Omental fat pad (tissue), 4 donors: ENCODE measurements around the gene ANKH. TPM values are rescaled to one million over a fixed set of nuclear protein-coding genes. Genes with fewer than 3 reads are reported as not detected.

ENCODE experiments used
- ATAC-seq: fragments of 150-250 bp; one replicate; pipeline ENCODE4 v1.9.1; 2016; ENCODE audit warnings: mild to moderate bottlenecking, moderate library complexity; ENCODE audit not compliant: low FRiP score
- DNase-seq: peaks from one replicate; pipeline ENCODE4 v3.0.0-alpha.2; 2019; ENCODE audit warnings: low spot score
- CTCF ChIP-seq, 3 donors: fragments of 450-650 bp; IDR thresholded peaks; one replicate each; pipeline ENCODE4 v1.5.1; 2016 to 2017; ENCODE audit warnings: antibody characterized with exemption in 3 of 3, mild to moderate bottlenecking in 3 of 3, moderate library complexity in 2 of 3
- small RNA-seq: library from RNA; depleted of rRNA; stranded (forward); fragments of <200 nt; gene quantifications from one replicate; pipeline ENCODE3, GENCODE V24; 2016
- total RNA-seq, 4 donors: library from RNA; depleted of rRNA; stranded (reverse); fragments of >200 nt; gene quantifications; one replicate each; pipeline ENCODE4 v1.1.0, GENCODE V29; 2016

Gene ANKH
- total RNA-seq, 4 donors from 2014 or later, result 37.4 to 74.3 (median 39.2) TPM

GRCh38 chr5:14663734-14664269 is 207.8 kb downstream of the ANKH start:
- DNase-seq (no peak), ATAC-seq (peak; percentile 28)
- TF ChIP-seq CTCF (IDR thresholded peaks at IDR 0.05), result no peak

GRCh38 chr5:14662721-14663260 is 208.8 kb downstream of the ANKH start:
- TF ChIP-seq CTCF (IDR thresholded peaks at IDR 0.05), result no peak
- DNase-seq (no peak), ATAC-seq (no peak)

DNA sequence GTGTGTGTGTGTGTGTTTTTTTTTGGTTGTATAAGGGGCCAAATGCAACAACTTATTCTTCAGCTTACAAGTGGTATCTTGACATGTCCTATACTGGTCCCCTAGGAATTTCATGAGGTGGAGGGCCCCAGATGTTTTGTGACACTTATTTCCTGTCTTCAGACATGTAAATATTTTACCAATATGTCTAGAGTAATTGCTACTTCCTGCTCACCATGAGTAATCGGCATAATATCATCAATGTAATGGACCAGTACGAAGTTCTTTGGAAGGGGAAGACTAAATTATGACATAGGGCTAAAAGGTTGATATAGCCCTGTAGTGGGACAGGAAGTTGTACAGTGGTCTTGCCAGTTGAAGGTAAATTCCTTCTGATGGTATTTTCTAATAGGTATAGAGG is 210.7 kb downstream of the ANKH start:
- ATAC-seq, result no peak
- no peak for DNase-seq
- no peak for TF ChIP-seq CTCF (IDR thresholded peaks at IDR 0.05)

GRCh38 chr5:14659821-14660607 is 211.6 kb downstream of the ANKH start:
- ATAC-seq, result no peak
- DNase-seq, result no peak
- TF ChIP-seq CTCF (IDR thresholded peaks at IDR 0.05), result no peak

- no peak for ATAC-seq
- no peak for DNase-seq
Measured at GRCh38 chr5:14656898-14657297, 214.7 kb downstream of the ANKH start.

DNA sequence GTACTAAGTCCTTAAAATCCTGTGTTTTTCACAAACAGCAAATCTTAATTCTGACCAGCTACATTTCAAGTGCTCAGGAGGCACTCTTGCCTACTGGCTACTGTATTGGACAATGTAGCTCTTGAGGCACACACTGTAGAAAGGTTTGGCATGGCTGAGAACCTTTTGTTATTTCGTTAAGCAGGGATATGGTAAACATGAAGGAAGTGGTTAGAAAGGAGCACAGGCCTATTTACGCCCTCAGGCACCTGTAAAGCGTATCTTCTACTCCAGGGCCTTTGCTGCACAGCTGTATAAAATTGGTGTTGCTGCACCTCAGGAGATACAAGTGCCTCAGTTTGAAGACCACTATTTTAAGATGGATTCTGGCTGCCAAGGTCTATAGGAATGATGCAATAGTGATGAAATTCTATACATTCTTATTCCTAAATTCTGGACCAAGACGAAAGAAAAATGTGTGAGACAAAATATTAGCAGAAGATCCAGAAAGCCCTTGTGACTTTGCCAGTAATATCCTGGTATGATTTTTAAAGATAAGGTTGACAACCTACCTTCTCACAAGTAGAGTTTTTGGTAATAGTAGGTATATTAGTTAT is 216.3 kb downstream of the ANKH start:
- DNase-seq (no peak), ATAC-seq (no peak)
- TF ChIP-seq CTCF (IDR thresholded peaks at IDR 0.05), result no peak

More at GRCh38 chr5:14656898-14657297, 214.7 kb downstream of the ANKH start:
- no peak for TF ChIP-seq CTCF (IDR thresholded peaks at IDR 0.05)

Small RNAs within 50 kb of the gene (small RNA-seq; reads per million reads assigned to genes)
- gene HNRNPKP5, result not detected
- gene MIR4637, result not detected

Other genes with a start within 250 kb of the ANKH start
- 10 to 100 TPM; 28.3 to 55.0 (median 30.3) TPM for gene OTULIN, start 207.1 kb downstream of the ANKH start, total RNA-seq